GM19463 (cell line): ENCODE results near the gene CACNA1A.
"Not testable (repeated sequence)": the region's sequence is repeated elsewhere in the genome, so short reads cannot be mapped to it uniquely, and the experiment has no call there.

ENCODE experiments used
- ATAC-seq: cut with Tn5 transposase; IDR thresholded peaks from one replicate; pipeline ENCODE4 v1.9.1; 2021; ENCODE audit warnings: mild to moderate bottlenecking, moderate library complexity; ENCODE audit not compliant: unreplicated experiment

Gene CACNA1A

GRCh38 chr19:13427273-13428051 lies 78.8 kb downstream of the CACNA1A start:
- no peak for ATAC-seq

- ATAC-seq: not testable (repeated sequence)
Measured at GRCh38 chr19:13425875-13426274, 80.4 kb downstream of the CACNA1A start.

- ATAC-seq: no peak
Measured at GRCh38 chr19:13425151-13425550, 81.1 kb downstream of the CACNA1A start.

GRCh38 chr19:13420780-13421179 lies 85.5 kb downstream of the CACNA1A start:
- no peak for ATAC-seq

- ATAC-seq: no peak
Measured at GRCh38 chr19:13417054-13417453, 89.2 kb downstream of the CACNA1A start.

- ATAC-seq: no peak
Measured at GRCh38 chr19:13411899-13412298, 94.4 kb downstream of the CACNA1A start.

- ATAC-seq: no peak
Measured at GRCh38 chr19:13410946-13411345, 95.3 kb downstream of the CACNA1A start.

GRCh38 chr19:13408889-13409518 lies 97.3 kb downstream of the CACNA1A start:
- ATAC-seq: no peak

GRCh38 chr19:13404236-13404635 lies 102.0 kb downstream of the CACNA1A start:
- no peak for ATAC-seq

GRCh38 chr19:13401388-13401787 lies 104.9 kb downstream of the CACNA1A start:
- no peak for ATAC-seq

- no peak for ATAC-seq
Measured at GRCh38 chr19:13400296-13400695, 106.0 kb downstream of the CACNA1A start.

- ATAC-seq: no peak
Measured at GRCh38 chr19:13399746-13400145, 106.5 kb downstream of the CACNA1A start.

GRCh38 chr19:13398780-13399726 lies 107.2 kb downstream of the CACNA1A start:
- ATAC-seq: no peak

- no peak for ATAC-seq
Measured at GRCh38 chr19:13398182-13398581, 108.1 kb downstream of the CACNA1A start.

- ATAC-seq: no peak
Measured at GRCh38 chr19:13396250-13397080, 109.8 kb downstream of the CACNA1A start.

GRCh38 chr19:13382633-13382938 lies 123.7 kb downstream of the CACNA1A start:
- ATAC-seq: no peak

GRCh38 chr19:13381827-13382632 lies 124.2 kb downstream of the CACNA1A start:
- ATAC-seq: no peak

GRCh38 chr19:13376537-13376936 lies 129.7 kb downstream of the CACNA1A start:
- ATAC-seq: no peak

GRCh38 chr19:13373599-13373998 lies 132.7 kb downstream of the CACNA1A start:
- ATAC-seq: no peak

GRCh38 chr19:13370948-13371347 lies 135.3 kb downstream of the CACNA1A start:
- no peak for ATAC-seq
